HepG2 (cell line): ENCODE data around the gene DNAJA3. TPM values are rescaled to one million over a fixed set of nuclear protein-coding genes. Genes with fewer than 3 reads are reported as not detected.
A peak's percentile ranks its signal among the peaks of the same experiment; 100 is the strongest.

ENCODE experiments used
- CENPX ChIP-seq: sonication (generic); formaldehyde crosslinking; IDR thresholded peaks from 2 replicates; pipeline ENCODE4 v1.9.0; 2021; ENCODE audit warnings: mild to moderate bottlenecking, missing genetic modification reagents, moderate library complexity
- DZIP1 ChIP-seq: sonication (generic); formaldehyde crosslinking; IDR thresholded peaks from 2 replicates; pipeline ENCODE4 v1.5.0; 2020; ENCODE audit warnings: mild to moderate bottlenecking, missing genetic modification reagents
- EED ChIP-seq: sonication (generic); formaldehyde crosslinking; IDR thresholded peaks from 2 replicates; pipeline ENCODE4 v1.5.0; 2020; ENCODE audit warnings: mild to moderate bottlenecking, missing genetic modification reagents
- ISX ChIP-seq: sonication (generic); formaldehyde crosslinking; conservative IDR thresholded peaks from 2 replicates; pipeline ENCODE4 v1.5.0; 2020; ENCODE audit warnings: missing genetic modification reagents
- NONO ChIP-seq, 2 experiments: fragments of 450-650 bp in 1 of 2; sonication (generic) in 1 of 2; formaldehyde crosslinking in 1 of 2; IDR thresholded peaks in 1 of 2; conservative IDR thresholded peaks in 1 of 2; 2 replicates each; pipeline versions ENCODE4 v1.6.1 to v1.8.0; 2017 to 2022; ENCODE audit warnings: mild to moderate bottlenecking in 1 of 2, missing genetic modification reagents in 1 of 2, moderate library complexity in 1 of 2
- NR3C1 ChIP-seq: sonication (generic); formaldehyde crosslinking; IDR thresholded peaks from 2 replicates; pipeline ENCODE4 v1.4.0; 2020; ENCODE audit warnings: missing genetic modification reagents
- SMYD3 ChIP-seq: sonication (generic); formaldehyde crosslinking; IDR thresholded peaks from 2 replicates; pipeline ENCODE4 v1.8.1; 2023; ENCODE audit warnings: mild to moderate bottlenecking, missing genetic modification reagents
- TBP ChIP-seq: sonication (generic); formaldehyde crosslinking; IDR thresholded peaks from 2 replicates; pipeline ENCODE4 v1.5.0; 2020; ENCODE audit warnings: missing genetic modification reagents
- USF2 ChIP-seq, 2 experiments: sonication (generic) in 1 of 2; formaldehyde crosslinking in 1 of 2; IDR thresholded peaks; 2 replicates each; pipeline versions ENCODE4 v1.5.1 to v1.6.1; 2011 to 2020; ENCODE audit warnings: borderline replicate concordance in 1 of 2, low read depth in 1 of 2, low read length in 1 of 2, mild to moderate bottlenecking in 1 of 2, missing genetic modification reagents in 1 of 2, moderate library complexity in 1 of 2
- ZHX1 ChIP-seq: sonication (generic); formaldehyde crosslinking; IDR thresholded peaks from 2 replicates; pipeline ENCODE4 v1.8.1; 2022; ENCODE audit warnings: low read depth, mild to moderate bottlenecking, missing genetic modification reagents
- ZNF275 ChIP-seq: sonication (generic); formaldehyde crosslinking; IDR thresholded peaks from 2 replicates; pipeline ENCODE4 v1.8.0; 2022; ENCODE audit warnings: missing genetic modification reagents, mild to moderate bottlenecking, inconsistent platforms, borderline replicate concordance
- ZNF326 ChIP-seq: sonication (generic); formaldehyde crosslinking; IDR thresholded peaks from 2 replicates; pipeline ENCODE4 v1.4.0; 2020; ENCODE audit warnings: missing genetic modification reagents, borderline replicate concordance
- ZNF550 ChIP-seq: sonication (generic); formaldehyde crosslinking; IDR thresholded peaks from 2 replicates; pipeline ENCODE4 v1.4.0; 2020; ENCODE audit warnings: mild to moderate bottlenecking, missing genetic modification reagents, borderline replicate concordance
- ZNF619 ChIP-seq: sonication (generic); formaldehyde crosslinking; IDR thresholded peaks from 2 replicates; pipeline ENCODE4 v1.4.0; 2020; ENCODE audit warnings: mild to moderate bottlenecking, missing genetic modification reagents
- polyA plus RNA-seq, 8 experiments: library from polyadenylated mRNA; depleted of rRNA in 3 of 8; stranded (reverse) in 7 of 8; unstranded in 1 of 8; fragments of >200 nt; fragmentation: Illumina TruSeq in 4 of 8; extraction: Trizol in 4 of 8; gene quantifications; 2 replicates each; pipeline versions ENCODE4 v1.2.1 to v1.2.3, GENCODE V29; 2011 to 2016; ENCODE audit warnings: low read depth in 4 of 8, missing spikeins in 1 of 8, mixed read lengths in 1 of 8; ENCODE audit not compliant: insufficient read depth in 1 of 8
- total RNA-seq, 5 experiments: library from RNA; depleted of rRNA; stranded (reverse); fragments of >200 nt; fragmentation: Illumina TruSeq; extraction: Trizol; gene quantifications; 2 replicates each; pipeline ENCODE4 v1.2.3, GENCODE V29; 2016; ENCODE audit warnings: low read depth in 1 of 5

Gene DNAJA3
- total and polyA plus RNA-seq, 2 of the 13 experiments (the other 11 are each of a cell fraction or from before 2014, with no cell fraction given): 77.0 to 83.3 TPM

- no peak for TF ChIP-seq NR3C1 (CRISPR knock-in tag)
- TF ChIP-seq NONO (IDR thresholded peaks at IDR 0.05): no peak
- peak; percentile 86; the same call in 1 of the 2 replicates for TF ChIP-seq NONO (CRISPR knock-in tag; conservative IDR thresholded peaks at IDR 0.05)
- peak; percentile 71 for TF ChIP-seq DZIP1 (CRISPR knock-in tag)
- no peak for TF ChIP-seq TBP (CRISPR knock-in tag)
- TF ChIP-seq CENPX: no peak
- peak; percentile 94 for TF ChIP-seq ZNF619 (CRISPR knock-in tag)
- TF ChIP-seq ZNF275: peak; percentile 71
- TF ChIP-seq ZHX1: 0 out of 2 replicates have a peak, but pooled peaks have one; percentile 34
- no peak for TF ChIP-seq ZNF550 (CRISPR knock-in tag)
- TF ChIP-seq ZNF326 (CRISPR knock-in tag): no peak
- no peak for TF ChIP-seq SMYD3 (CRISPR knock-in tag)
- no peak for TF ChIP-seq USF2 (IDR thresholded peaks at IDR 0.05; ENCODE audit: low read depth, low read length)
- peak; percentile 15; the same call in 1 of the 2 replicates for TF ChIP-seq USF2 (CRISPR knock-in tag; IDR thresholded peaks at IDR 0.05; ENCODE audit: borderline replicate concordance)
- no peak for TF ChIP-seq ISX (CRISPR knock-in tag)
- TF ChIP-seq EED (CRISPR knock-in tag): no peak; the same call in 1 of the 2 replicates
These were observed 50.5 kb downstream of the DNAJA3 start, which contains the start of gene HMOX2 (continued) for GRCh38 chr16:4475880-4476788.
